ENCODE data around the gene GNB5. TPM values are rescaled to one million over a fixed set of nuclear protein-coding genes. Genes with fewer than 3 reads are reported as not detected.

The GNB5 gene
- total RNA-seq, 1 experiment from 2014 or later: 22.8 TPM

DNA sequence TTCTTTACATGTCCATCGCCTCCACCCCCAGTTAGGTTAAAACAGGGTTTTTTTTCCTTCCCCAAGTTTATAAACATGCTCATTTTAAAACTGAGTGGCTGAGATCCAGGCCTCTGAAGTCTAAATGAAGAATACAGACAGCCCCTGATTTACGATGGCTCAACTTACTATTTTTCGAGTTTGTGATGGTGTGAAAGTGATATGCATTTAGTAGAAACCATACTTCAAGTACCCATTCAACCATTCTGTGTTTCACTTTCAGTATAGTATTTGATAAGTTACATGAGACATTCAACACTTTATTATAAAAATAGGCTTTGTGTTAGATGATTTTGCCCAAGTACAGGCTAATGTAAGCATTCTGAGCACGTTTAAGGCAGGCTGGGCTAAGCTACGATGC is 30.5 kb upstream of the GNB5 start:
- Histone ChIP-seq H3K4me3 (ENCODE audit: low read depth, low read length, poor library complexity, severe bottlenecking) (no peak overlapping the region), H3K9me3 (ENCODE audit: low read depth, low read length, poor library complexity, severe bottlenecking) (no peaks in the 10 kb centered on the region), H3K27me3 (replicated peaks; ENCODE audit: insufficient read depth, low read depth, low read length, poor library complexity) (no peaks in the 10 kb centered on the region), H3K27ac (ENCODE audit: low read depth, low read length, poor library complexity, severe bottlenecking) (no peak overlapping the region), H3K4me1 (ENCODE audit: insufficient read depth, low read length, poor library complexity, severe bottlenecking) (no peaks in the 10 kb centered on the region), H3K36me3 (ENCODE audit: insufficient read depth, low read length, poor library complexity, severe bottlenecking) (no peaks in the 10 kb centered on the region)
- intact Hi-C loops (cut with micrococcal nuclease; ENCODE audit: unreplicated experiment): no loop called here
- TF ChIP-seq EZH2 (IDR thresholded peaks at IDR 0.05; ENCODE audit: borderline replicate concordance, low read depth, low read length, poor library complexity, severe bottlenecking): no peak
- TF ChIP-seq, protein P1, sequence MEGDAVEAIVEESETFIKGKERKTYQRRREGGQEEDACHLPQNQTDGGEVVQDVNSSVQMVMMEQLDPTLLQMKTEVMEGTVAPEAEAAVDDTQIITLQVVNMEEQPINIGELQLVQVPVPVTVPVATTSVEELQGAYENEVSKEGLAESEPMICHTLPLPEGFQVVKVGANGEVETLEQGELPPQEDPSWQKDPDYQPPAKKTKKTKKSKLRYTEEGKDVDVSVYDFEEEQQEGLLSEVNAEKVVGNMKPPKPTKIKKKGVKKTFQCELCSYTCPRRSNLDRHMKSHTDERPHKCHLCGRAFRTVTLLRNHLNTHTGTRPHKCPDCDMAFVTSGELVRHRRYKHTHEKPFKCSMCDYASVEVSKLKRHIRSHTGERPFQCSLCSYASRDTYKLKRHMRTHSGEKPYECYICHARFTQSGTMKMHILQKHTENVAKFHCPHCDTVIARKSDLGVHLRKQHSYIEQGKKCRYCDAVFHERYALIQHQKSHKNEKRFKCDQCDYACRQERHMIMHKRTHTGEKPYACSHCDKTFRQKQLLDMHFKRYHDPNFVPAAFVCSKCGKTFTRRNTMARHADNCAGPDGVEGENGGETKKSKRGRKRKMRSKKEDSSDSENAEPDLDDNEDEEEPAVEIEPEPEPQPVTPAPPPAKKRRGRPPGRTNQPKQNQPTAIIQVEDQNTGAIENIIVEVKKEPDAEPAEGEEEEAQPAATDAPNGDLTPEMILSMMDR (conservative IDR thresholded peaks at IDR 0.05; ENCODE audit: low read depth, low read length): no peak
- no peak for DNase-seq (ENCODE audit: low spot score)
- BruUV-seq (replicated peaks): no TSS peak
- ChIA-PET CTCF (no interaction called here), POLR2A (ENCODE audit: low non-redundant PET) (no interaction called here)

DNA sequence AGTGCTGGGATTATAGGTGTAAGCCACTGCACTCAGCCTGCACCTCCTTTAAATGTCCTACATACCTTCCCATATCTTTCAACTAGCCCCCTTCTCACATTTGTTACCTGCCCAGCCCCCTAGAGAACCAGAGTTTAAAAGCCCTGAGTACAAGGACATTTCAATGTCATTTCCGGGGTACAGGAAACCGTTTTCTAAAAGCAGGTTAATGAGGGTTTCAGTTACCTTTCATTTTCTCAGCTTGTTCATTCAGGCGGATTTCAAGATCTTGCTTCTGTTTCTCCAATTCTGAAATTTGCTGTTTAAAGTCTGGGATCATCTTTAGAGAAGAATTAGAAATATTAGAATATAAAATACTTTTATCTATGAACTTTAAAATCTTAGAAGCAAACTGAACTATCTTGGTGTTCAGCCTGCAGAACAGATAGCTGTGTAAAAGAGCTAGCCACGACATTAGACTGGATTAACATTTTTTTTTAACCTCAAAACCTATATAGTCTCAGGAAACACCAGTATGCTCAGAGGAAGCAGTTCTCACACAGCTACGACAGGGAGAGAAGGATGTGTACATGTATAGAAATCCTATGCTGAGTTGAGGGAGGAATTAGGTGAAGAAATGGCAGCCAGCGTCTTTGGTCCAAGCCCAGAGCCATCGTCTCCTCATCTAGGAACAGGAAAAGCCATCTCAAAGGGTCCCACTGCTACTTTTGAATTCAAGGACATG is 29.9 kb upstream of the GNB5 start:
- intact Hi-C loops (cut with micrococcal nuclease; ENCODE audit: unreplicated experiment): no loop called here
- Histone ChIP-seq H3K27me3 (replicated peaks; ENCODE audit: insufficient read depth, low read depth, low read length, poor library complexity) (no peaks in the 10 kb centered on the region), H3K9me3 (ENCODE audit: low read depth, low read length, poor library complexity, severe bottlenecking) (no peaks in the 10 kb centered on the region), H3K36me3 (ENCODE audit: insufficient read depth, low read length, poor library complexity, severe bottlenecking) (no peaks in the 10 kb centered on the region), H3K4me1 (ENCODE audit: insufficient read depth, low read length, poor library complexity, severe bottlenecking) (no peaks in the 10 kb centered on the region), H3K4me3 (ENCODE audit: low read depth, low read length, poor library complexity, severe bottlenecking) (no peak overlapping the region), H3K27ac (ENCODE audit: low read depth, low read length, poor library complexity, severe bottlenecking) (no peak overlapping the region)
- CTCF ChIA-PET: interaction anchor here (1.1 kb wide), 1 partner anchor 13 kb away, joined by 3 read pairs; no protein-coding TSS in a partner anchor
- no peak for DNase-seq (ENCODE audit: low spot score)
- no TSS peak for BruUV-seq (replicated peaks)
- TF ChIP-seq, protein P1 (conservative IDR thresholded peaks at IDR 0.05; ENCODE audit: low read depth, low read length): no peak
- POLR2A ChIA-PET (ENCODE audit: low non-redundant PET): no interaction called here

DNA sequence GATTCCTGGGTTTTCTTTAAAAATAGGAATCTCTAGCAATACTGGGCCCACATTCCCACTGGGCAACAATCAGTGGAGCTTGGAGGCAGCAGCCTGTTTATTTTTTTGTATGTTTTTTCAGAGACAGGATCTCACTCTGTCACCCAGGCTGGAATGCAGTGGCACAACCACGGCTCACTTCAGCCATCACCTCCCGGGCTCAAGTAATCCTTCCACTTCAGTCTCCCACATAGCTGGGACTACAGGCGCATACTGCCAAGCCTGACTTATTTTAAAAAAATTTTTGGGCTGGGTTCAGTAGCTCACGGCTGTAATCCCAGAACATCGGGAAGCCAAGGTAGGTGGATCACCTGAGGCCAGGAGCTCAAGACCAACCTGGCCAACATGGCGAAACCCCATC is 29.1 kb upstream of the GNB5 start:
- BruUV-seq (replicated peaks): no TSS peak
- DNase-seq (ENCODE audit: low spot score): no peak
- ChIA-PET POLR2A (ENCODE audit: low non-redundant PET) (no interaction called here), CTCF (interaction anchor here (1.1 kb wide), 1 partner anchor 12 kb away, joined by 3 read pairs; no protein-coding TSS in a partner anchor)
- intact Hi-C loops (cut with micrococcal nuclease; ENCODE audit: unreplicated experiment): no loop called here
- H3K36me3 ChIP-seq (ENCODE audit: insufficient read depth, low read length, poor library complexity, severe bottlenecking): no peaks in the 10 kb centered on the region
- H3K27ac ChIP-seq (ENCODE audit: low read depth, low read length, poor library complexity, severe bottlenecking): no peak overlapping the region
- no peak overlapping the region for H3K4me3 ChIP-seq (ENCODE audit: low read depth, low read length, poor library complexity, severe bottlenecking)
- TF ChIP-seq, protein P1 (conservative IDR thresholded peaks at IDR 0.05; ENCODE audit: low read depth, low read length): no peak
- no peak for TF ChIP-seq EZH2 (IDR thresholded peaks at IDR 0.05; ENCODE audit: borderline replicate concordance, low read depth, low read length, poor library complexity, severe bottlenecking)
- H3K27me3 ChIP-seq (replicated peaks; ENCODE audit: insufficient read depth, low read depth, low read length, poor library complexity): no peaks in the 10 kb centered on the region
- no peaks in the 10 kb centered on the region for H3K4me1 ChIP-seq (ENCODE audit: insufficient read depth, low read length, poor library complexity, severe bottlenecking)
- no peaks in the 10 kb centered on the region for H3K9me3 ChIP-seq (ENCODE audit: low read depth, low read length, poor library complexity, severe bottlenecking)

Data from A673 (cell line).